ENCODE measurements around the gene GRB7.

DNA sequence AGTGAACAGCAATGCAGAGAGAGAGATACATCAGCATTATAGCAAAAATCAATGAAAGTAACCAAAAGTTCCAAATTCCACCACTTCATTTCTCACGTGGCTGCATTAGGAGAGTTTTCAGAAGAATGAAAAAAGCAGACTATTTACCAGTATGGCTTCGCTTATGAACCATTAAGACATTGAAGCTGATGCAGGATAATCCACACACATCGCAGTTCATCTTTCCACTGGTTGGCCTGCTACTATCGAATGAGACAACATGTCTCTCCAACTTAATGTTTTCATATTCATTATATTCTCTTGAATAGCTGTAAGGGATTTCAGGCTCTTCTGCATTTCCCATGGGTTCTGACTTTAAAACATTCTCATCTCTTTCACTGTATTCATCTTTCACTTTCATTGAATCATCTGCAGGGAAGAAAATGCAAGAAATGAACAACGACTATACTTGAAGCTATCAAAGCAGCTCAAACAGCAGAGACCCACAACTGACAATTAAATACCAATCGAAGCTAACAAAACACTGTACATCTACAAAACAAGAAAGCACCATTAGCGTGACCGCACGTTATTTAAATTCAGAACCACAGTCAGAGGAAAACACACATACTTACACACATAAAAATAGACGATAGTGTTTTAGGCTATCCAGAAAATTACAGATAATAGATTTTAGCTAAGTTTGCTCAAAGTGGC lies 54.9 kb downstream of the GRB7 start:
- TF ChIP-seq POLR2AphosphoS5 (IDR thresholded peaks at IDR 0.05; ENCODE audit: low read depth, low read length) (no peak), POLR2A (IDR thresholded peaks at IDR 0.05; ENCODE audit: low read depth, low read length) (no peak)
